Left lung (tissue), 10 donors: ENCODE measurements around the gene SF3B6. TPM values are rescaled to one million over a fixed set of nuclear protein-coding genes. Genes with fewer than 3 reads are reported as not detected.
A peak's percentile ranks its signal among the peaks of the same experiment; 100 is the strongest.
"Not testable (repeated sequence)": the region's sequence is repeated elsewhere in the genome, so short reads cannot be mapped to it uniquely, and the experiment has no call there.

Experiments
- ATAC-seq: fragments of 200-7000 bp; cut with Tn5 transposase; one replicate; pipeline ENCODE4 v1.9.1; 2020; ENCODE audit warnings: moderate library complexity
- DNase-seq, 4 donors: peaks; one replicate each; pipeline ENCODE4 v3.0.0-alpha.2; 2013 to 2020
- H3K27ac ChIP-seq, 2 donors: fragments of 200-600 bp; sonication (generic) in 1 of 2; one replicate each; pipeline versions ENCODE4 v1.5.0 to v1.8.0; 2020 to 2021
- H3K27me3 ChIP-seq, 2 donors: fragments of 200-600 bp; sonication (generic) in 1 of 2; one replicate each; pipeline versions ENCODE4 v1.5.0 to v1.8.0; 2020 to 2021
- H3K36me3 ChIP-seq, 2 donors: fragments of 200-600 bp; sonication (generic) in 1 of 2; one replicate each; pipeline versions ENCODE4 v1.5.0 to v1.8.0; 2020 to 2021
- H3K4me1 ChIP-seq, 2 donors: fragments of 200-600 bp; one replicate each; pipeline ENCODE4 v1.8.0; 2021
- H3K4me3 ChIP-seq, 2 donors: fragments of 200-600 bp; sonication (generic) in 1 of 2; one replicate each; pipeline versions ENCODE4 v1.5.0 to v1.8.0; 2020 to 2021; ENCODE audit warnings: mild to moderate bottlenecking in 1 of 2
- H3K9me3 ChIP-seq, 2 donors: fragments of 200-600 bp; sonication (generic) in 1 of 2; one replicate each; pipeline versions ENCODE4 v1.5.0 to v1.8.0; 2020 to 2021
- CTCF ChIP-seq, 2 donors: fragments of 200-600 bp; sonication (generic) in 1 of 2; IDR thresholded peaks; one replicate each; pipeline versions ENCODE4 v1.5.0 to v1.8.0; 2021; ENCODE audit warnings: antibody characterized with exemption in 2 of 2
- intact Hi-C, 2 donors: fragments of 100-400 bp; cut with DNase I; formaldehyde crosslinking; loops; one replicate each; pipeline versions ENCODE4 v1.11.2 to v1.14.2; 2022
- polyA plus RNA-seq, 6 donors: library from polyadenylated mRNA; unstranded; fragments of 120-200 nt; gene quantifications; one replicate each; pipeline ENCODE4 v1.2.1, GENCODE V29; 2013; ENCODE audit not compliant: insufficient read length in 6 of 6
- total RNA-seq, 2 donors: library from RNA; stranded (reverse); fragmentation: NEBNext Ultra II Directional; extraction: Animal tissue kit (Norgen Biotek cat#: 25700); gene quantifications; one replicate each; pipeline ENCODE4 v1.2.1, GENCODE V29; 2021
- donor health status: DM: no; HTN: yes; CAD: no.
- donor health status: DM: no; HTN: no; CAD: no.

SF3B6 gene
- total and polyA plus RNA-seq, 8 donors, result 69.0 to 134 (median 123) TPM

DNA sequence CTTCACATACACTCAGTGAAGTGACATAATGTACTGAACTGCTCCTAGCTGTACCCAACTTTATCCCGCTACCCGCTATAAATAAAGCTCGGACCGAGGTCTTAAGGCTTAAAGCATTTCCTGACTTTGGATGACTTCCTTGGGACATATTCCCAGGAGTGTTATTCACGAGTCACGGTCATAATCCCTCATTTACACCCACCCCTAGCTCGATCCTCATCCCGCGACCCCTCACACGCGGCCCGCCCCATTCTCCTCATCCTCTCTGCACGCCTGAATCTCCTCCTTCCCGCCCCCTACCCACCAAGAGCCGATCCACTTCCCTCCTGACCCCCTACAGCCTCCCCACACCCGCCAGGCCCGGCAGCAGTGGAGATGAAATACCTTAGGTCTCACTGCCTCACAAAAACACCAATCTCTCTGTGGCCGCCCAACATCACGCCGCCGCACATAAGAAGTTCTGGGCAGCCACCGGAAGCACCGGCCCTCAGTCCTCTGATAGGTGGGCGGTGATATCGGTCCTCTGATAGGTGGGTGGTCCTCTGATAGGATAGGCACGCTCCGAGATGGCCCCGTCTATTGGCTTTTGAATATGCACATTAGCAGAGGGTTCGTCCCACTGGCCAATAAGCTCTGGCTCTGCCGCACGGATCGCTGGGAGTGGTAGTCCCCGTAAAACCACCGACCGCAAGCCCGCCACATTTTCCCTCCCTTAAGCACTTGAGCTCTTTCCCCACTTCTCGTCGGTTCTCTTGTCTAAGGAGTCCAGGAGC lies 29.0 kb downstream of the SF3B6 start, which contains the start of gene WDCP:
Gene WDCP, minus strand, starts transcription at position 462 of the 773 bp plus-strand sequence. CDS start 7,897 bp downstream, outside the sequence.
- TF ChIP-seq CTCF (IDR thresholded peaks at IDR 0.05), result no peak
- H3K4me3 ChIP-seq, result peak within 1 kb of the TSS; percentile 61 to 75
- intact Hi-C loops, result no loop called here
- H3K27ac ChIP-seq, result peak within 1 kb of the TSS; percentile 60 to 75
- peaks cover 0 to 34% of the 10 kb centered on the region in 2 donors for H3K4me1 ChIP-seq
- ATAC-seq, result peak; percentile 98
- peak; percentile 91 to 97 (median 95) for DNase-seq
- H3K27me3 ChIP-seq, result peaks cover 0 to 32% of the 10 kb centered on the region in 2 donors
- no peaks in the 10 kb centered on the region for H3K36me3 ChIP-seq
- H3K9me3 ChIP-seq, result no peaks in the 10 kb centered on the region

GRCh38 chr2:24046599-24046929 lies 29.6 kb downstream of the SF3B6 start:
- DNase-seq (no peak), ATAC-seq (no peak)
- Histone ChIP-seq H3K4me3 (peak overlapping the region; percentile 61 to 75), H3K27me3 (peaks cover 0 to 32% of the 10 kb centered on the region in 2 donors), H3K27ac (peak overlapping the region in 1 of 2 donors; percentile 75), H3K4me1 (peaks cover 0 to 34% of the 10 kb centered on the region in 2 donors), H3K36me3 (no peaks in the 10 kb centered on the region), H3K9me3 (no peaks in the 10 kb centered on the region)
- TF ChIP-seq CTCF (IDR thresholded peaks at IDR 0.05), result no peak
- intact Hi-C loops, result no loop called here

- peaks cover 0 to 32% of the 10 kb centered on the region in 2 donors for H3K27me3 ChIP-seq
- peaks cover 0 to 34% of the 10 kb centered on the region in 2 donors for H3K4me1 ChIP-seq
- no peak for TF ChIP-seq CTCF (IDR thresholded peaks at IDR 0.05)
- intact Hi-C loops, result no loop called here
- H3K4me3 ChIP-seq, result peak overlapping the region; percentile 61 to 75
- no peak for DNase-seq
- H3K36me3 ChIP-seq, result no peaks in the 10 kb centered on the region
- no peaks in the 10 kb centered on the region for H3K9me3 ChIP-seq
- no peak overlapping the region for H3K27ac ChIP-seq
- no peak for ATAC-seq
These were observed 30.3 kb downstream of the SF3B6 start for GRCh38 chr2:24045511-24046508.

DNA sequence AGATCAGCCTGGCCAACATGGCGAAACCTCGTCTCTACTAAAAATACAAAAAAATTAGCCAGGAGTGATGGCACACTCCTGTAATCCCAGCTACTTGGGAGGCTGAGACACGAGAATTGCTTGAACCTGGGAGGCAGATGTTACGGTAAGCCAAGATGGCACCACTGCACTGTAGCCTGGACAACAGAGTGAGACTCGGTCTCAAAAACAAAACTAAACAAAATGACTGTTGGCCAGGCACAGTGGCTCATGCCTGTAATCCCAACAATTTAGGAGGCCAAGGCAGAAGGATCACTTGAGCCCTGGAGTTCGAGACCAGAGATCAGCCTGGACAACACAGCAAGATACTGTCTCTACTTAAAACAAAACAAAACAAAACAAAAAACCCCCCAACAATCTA lies 33.0 kb downstream of the SF3B6 start:
- H3K4me1 ChIP-seq, result peaks cover 0 to 16% of the 10 kb centered on the region in 2 donors
- H3K9me3 ChIP-seq, H3K27ac ChIP-seq, DNase-seq, ATAC-seq, H3K4me3 ChIP-seq, intact Hi-C loops, H3K27me3 ChIP-seq: not testable (repeated sequence)
- peaks cover 0 to 15% of the 10 kb centered on the region in 2 donors for H3K36me3 ChIP-seq

DNA sequence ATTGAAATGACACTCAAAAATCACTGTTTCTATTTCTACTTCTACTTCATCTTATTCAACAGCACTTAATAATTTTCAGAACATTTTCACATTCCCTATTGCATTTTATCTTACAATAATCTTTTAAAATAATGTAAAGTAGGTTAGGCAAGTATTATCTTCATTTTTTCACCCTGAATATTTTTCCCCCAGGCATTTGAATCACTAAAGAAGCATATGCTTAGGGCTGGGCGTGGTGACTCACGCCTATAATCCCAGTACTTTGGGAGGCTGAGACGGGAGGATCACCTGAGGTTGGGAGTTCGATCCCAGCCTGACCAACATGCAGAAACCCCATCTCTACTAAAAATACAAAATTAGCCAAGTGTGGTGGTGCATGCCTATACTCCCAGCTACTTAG lies 35.6 kb downstream of the SF3B6 start:
- no peaks in the 10 kb centered on the region for H3K9me3 ChIP-seq
- H3K36me3 ChIP-seq, result peaks cover 0 to 28% of the 10 kb centered on the region in 2 donors
- H3K4me1 ChIP-seq, result no peaks in the 10 kb centered on the region
- TF ChIP-seq CTCF (IDR thresholded peaks at IDR 0.05), result no peak
- intact Hi-C loops, result no loop called here
- no peaks in the 10 kb centered on the region for H3K27me3 ChIP-seq
- no peak overlapping the region for H3K4me3 ChIP-seq
- ATAC-seq (no peak), DNase-seq (no peak)
- no peak overlapping the region for H3K27ac ChIP-seq
